GM19240 (cell line): ENCODE measurements around the gene MARS1.

Experiments used
- DNase-seq: peaks from one replicate; pipeline ENCODE4 v3.0.0; 2011; ENCODE audit warnings: low spot score; ENCODE audit not compliant: insufficient read length

The MARS1 gene

GRCh38 chr12:57527184-57527583 is 39.3 kb downstream of the MARS1 start:
- no peak for DNase-seq

DNA sequence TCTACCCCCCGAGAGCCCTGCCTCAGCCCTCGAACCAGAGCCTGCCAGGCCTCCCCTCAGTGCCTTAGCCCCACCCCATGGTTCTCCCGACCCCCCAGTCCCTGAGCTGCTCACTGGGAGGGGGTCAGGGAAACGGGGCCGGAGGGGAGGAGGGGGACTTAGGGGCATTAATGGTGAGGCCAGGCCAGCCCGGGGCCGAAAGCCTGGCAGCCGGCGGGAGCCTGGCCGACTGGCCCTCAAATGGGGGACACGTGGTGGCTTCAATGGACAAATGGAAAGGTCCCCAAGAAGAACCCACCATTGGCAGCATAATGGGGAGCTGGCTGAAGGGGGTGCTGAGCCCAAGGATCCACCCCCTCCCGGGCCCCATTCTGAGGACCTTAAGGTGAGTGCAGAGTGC is 40.3 kb downstream of the MARS1 start:
- DNase-seq = no peak

- DNase-seq = no peak
Measured at GRCh38 chr12:57528831-57529555, 41.1 kb downstream of the MARS1 start.

- no peak for DNase-seq
Measured at GRCh38 chr12:57529831-57530230, 42.0 kb downstream of the MARS1 start.

DNA sequence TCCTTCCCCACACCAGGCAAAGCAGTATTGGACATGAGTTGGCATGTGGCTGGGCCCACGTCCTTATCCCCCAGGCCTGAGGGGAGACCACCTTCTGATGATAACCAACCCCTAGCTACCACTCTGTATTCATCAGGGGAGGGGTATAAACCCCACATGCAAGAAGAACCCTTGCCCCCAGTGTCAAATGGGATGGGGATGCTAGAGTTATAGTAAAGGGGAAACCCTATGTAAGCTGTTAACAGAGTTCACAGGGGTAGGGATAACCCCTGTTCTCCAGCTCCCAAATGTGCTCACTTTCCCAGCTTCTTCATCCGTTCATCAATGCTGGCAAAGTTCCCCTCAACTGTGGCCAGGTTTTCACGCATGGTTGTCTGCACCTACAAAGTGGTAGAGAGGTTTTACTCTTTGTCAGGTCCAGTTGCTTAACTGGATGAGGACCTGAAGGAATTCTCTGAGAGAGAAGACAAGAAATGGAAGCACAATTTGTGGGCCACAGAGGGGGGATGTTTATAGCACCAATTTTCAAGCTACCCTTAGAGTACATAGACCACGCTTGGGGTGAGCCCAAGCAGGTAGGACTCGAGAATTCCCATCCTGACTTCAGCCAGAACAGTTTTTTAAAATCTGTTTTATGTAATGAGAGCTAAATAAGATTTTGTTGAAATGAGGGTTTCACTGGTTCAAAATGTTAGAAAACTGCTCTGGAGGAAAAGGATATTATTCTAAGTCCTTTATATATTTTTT is 42.7 kb downstream of the MARS1 start:
- no peak for DNase-seq

DNA sequence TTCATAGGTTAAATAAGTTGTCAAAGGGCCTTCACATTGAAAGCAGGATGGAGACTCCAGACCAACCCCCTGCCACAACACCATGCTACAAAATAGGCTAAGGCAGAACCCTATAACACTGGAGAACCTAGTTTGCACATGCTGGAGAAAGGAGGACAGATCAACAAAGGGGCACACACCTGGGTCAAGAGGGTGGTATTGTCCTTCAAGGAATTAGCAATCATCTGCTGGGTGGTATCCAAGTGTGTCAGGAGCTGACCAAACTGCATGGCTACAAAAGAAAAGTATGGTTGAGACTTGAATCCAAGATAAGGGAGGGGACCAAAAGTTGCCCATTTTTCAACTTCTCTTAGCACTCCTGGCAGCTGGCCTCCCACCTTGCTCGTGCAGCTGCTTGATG is 44.0 kb downstream of the MARS1 start:
- no peak for DNase-seq

DNA sequence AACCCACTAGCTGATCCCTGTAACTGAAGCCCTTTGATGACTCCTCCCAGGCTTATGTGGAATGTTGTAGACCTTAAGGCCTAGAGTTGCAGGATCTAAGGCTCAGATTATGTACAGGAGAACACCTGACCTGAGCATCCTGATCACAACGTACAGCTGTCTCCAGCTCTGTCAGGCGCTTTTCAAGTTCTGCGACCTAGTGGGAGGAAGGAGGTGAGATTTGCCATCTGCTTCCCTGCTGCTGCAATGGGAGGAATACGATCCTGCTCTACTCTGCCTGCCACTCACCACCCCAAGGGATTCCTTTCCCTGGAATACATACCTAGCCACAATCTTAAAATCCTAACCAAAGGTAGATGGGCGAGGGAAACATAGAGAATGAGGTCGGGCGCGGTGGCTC is 45.2 kb downstream of the MARS1 start:
- DNase-seq = no peak

DNA sequence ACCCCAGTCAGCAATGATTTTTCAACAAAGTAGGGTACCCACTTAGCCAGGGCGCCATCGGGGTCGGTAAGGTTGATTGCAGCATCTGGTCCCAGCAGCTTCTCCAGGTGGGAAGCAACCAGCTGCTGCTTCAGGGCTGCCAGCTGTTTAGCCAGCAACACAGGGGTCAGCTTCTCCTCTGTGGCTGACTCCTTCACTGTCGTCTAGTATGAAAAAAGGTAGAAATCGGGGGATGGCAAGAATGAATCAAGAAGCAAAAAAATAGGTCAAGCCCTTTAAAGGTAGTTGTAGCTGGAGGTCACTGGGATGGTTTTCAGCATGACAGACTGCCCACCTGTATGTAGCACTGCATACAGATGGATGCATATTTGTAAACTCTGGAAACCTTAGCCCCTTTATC is 46.4 kb downstream of the MARS1 start:
- no peak for DNase-seq

GRCh38 chr12:57534991-57535543 is 47.2 kb downstream of the MARS1 start:
- DNase-seq = no peak

DNA sequence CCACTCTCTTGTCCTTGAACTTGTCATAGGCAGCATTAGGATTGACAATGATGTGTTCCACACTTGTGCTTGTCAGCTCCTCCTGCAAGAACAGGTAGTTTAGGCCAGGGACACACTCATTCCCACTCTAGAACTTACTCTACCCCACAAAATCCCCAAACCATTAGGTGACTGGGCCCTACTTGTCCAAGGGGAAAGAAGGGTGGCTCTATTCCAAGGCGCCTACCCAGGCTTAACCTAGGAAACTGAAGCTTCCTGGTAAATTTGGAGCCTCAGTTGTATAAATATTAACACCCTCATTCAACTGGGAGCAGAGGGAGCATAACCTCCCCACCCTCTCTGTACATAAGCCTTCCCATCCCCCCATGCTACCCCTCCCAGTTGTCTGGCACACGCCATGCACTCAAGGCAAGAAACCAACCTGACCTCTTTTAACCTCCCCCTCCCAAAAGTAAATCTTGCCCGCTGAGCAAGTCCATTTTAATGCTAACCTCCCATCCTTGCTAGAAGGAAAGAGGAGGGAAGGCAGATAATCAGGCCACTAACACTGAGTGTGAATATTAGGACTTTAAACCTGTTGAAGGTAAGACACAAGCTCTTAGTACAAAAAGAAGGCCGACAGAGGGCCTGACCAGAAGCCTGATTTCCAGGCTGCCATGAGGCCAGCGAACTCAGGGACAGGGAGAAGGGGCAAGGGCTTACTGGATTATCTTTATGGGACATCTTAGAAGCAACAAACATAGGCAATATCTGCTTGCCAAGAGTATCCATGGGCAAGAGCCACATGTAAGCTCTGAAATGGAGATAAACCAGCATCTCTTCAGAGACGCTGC is 48.1 kb downstream of the MARS1 start:
- DNase-seq = no peak

- no peak for DNase-seq
Measured at GRCh38 chr12:57536597-57536942, 48.7 kb downstream of the MARS1 start.

GRCh38 chr12:57539134-57539768 is 51.4 kb downstream of the MARS1 start:
- no peak for DNase-seq

DNA sequence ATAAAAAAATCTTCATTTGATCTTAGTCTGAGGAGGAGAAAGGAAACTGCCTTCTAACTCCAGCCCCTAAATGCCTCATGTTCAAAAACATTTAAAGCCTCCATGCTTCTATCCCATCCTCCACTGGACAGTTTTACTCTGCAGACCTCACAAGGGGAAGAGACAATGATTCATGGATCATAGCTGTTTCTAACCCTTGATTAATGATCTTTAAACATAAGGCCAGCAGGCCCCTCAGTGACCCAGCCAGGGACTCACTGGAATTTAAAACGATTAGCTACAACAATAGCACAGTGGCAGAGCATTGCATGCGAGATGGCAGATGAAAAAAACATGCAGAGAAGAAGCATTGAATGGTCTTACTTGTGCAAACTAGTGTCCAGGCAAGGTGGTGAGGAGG is 53.1 kb downstream of the MARS1 start:
- DNase-seq = no peak

DNA sequence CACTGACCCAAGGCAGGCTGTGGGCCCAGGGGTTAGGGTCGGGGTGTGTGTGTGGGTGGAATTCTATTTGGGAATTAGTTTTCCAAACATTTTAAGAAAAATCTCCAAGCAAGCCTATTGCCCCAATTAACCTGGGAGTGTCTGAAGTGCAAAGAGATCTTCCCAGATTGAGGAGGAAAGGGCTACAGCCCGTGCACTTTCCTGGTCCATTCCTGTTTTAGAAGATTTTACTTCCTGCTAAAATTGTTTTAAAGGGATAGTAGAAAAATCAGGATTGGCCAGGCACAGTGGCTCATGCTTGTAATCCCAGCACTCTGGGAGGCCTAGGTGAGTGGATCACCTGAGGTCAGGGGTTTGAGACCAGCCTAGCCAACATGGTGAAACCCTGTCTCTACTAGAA is 53.8 kb downstream of the MARS1 start:
- DNase-seq = no peak

- DNase-seq = no peak
Measured at GRCh38 chr12:57543581-57543980, 55.7 kb downstream of the MARS1 start.

- no peak for DNase-seq
Measured at GRCh38 chr12:57545809-57546437, 58.1 kb downstream of the MARS1 start.

DNA sequence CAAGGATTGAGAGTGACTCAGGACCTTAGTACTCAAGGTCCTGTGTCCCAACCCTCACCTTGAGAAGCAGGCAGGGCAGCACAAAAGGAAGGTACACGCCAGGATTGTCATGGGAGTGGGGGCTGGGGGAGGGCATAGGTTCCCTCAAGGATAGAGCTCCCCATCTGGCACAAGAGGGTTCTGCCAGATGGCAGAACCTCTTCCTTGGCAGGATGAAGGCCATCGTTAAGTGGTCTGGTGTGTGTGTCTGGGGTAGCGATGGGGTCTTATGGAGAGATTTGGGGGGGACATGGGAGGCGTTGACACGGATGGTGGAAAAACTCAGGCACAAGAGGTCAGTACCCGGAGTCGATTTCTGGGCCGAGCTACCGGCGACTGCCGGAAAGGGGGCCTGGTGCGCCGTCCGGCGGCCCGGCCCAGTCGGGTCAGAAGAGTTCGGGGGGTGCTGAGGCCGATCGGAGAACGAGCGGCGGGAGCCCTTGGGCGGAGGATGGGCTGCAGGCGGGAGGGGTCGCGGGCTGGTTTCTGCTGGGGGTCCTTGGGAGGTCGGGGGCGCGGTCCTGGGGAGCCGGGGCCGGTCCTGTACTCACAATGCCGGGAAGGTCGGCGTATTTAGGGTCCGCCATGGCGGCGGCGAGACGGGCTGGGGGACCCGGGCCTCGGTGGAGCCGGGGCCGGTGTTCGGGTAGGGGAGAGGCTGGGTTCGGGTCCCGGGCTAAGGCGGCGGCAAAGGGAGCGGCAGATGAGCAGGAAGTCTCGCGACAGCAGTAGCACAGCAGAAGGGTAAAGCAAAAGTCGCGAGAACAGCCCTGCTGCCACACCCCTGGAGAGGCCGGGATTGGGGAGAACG is 58.8 kb downstream of the MARS1 start, which contains the start of gene DCTN2:
DCTN2 (minus strand) TSS at position 755 of the 850 bp plus-strand sequence; CDS start at position 626, 129 bp downstream.
- DNase-seq = peak; percentile 100

- DNase-seq = no peak
Measured at GRCh38 chr12:57547288-57548012, 59.6 kb downstream of the MARS1 start.

GRCh38 chr12:57548013-57548315 is 60.1 kb downstream of the MARS1 start:
- no peak for DNase-seq
